GM19397 (cell line): ENCODE results near the gene DLG4.
"Not testable (repeated sequence)": the region's sequence is repeated elsewhere in the genome, so short reads cannot be mapped to it uniquely, and the experiment has no call there.

Source experiments
- ATAC-seq: cut with Tn5 transposase; IDR thresholded peaks from one replicate; pipeline ENCODE4 v1.9.1; 2021; ENCODE audit warnings: mild to moderate bottlenecking, moderate library complexity; ENCODE audit not compliant: unreplicated experiment

DLG4 gene

DNA sequence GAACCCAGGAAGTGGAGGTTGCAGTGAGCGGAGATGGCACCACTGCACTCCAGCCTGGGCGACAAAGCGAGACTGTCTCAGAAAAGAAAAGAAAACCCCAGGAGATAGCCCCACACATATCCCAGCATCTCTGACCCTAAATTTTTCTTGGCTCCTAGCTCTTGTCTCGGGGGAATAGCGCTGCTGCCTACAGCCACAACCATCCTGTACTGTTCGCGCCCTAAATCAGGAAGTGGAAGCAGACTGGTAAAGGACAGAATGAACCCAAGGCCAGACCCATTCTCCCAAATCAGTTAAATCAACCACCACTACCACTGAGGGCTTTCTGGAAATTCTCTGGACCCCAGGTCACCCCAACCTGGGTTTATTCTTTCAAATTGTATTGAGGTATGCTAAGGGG, 30.2 kb upstream of the DLG4 start:
- ATAC-seq: no peak

DNA sequence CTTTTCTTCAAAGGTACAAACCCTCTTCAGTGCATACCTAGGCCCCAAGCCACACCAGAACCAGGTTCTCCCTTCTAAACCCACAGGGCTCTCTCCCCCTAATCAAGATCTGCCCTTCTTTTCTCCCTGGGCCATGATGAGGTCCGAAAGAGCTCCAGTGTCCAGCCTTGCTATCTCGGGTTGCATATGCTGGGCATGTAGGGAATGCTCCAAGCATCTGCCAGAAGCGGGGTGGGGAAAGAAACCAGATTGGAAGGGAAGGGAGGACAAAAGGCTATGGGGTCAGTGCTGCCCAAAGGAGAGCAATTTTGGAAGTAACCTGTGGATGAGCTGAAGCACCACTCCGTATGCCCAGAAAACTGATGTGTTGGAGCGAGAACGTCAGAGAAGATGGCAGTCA, 29.6 kb upstream of the DLG4 start:
- no peak for ATAC-seq

DNA sequence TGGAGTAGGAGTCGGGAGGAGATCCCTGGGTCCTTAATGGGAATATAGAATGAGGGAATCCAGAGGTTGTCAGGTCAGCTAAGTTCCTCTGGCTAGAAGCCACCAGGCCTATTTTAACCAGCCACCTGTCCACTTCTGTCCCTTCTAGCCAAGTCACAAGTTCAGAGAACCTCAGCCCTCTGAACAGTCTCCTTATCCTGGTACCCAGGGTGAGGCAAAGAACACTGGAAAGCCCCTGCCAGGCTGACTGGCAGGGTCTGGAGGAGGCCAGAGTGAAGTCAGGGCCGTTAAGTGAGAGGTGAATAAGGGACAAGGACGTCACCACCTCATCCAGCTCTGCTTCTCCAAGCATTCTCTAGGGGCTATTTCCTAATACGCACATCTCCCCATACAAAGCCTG, 29.2 kb upstream of the DLG4 start:
- ATAC-seq: no peak

- ATAC-seq: no peak
Observed at GRCh38 chr17:7246779-7247178, 27.1 kb upstream of the DLG4 start.

DNA sequence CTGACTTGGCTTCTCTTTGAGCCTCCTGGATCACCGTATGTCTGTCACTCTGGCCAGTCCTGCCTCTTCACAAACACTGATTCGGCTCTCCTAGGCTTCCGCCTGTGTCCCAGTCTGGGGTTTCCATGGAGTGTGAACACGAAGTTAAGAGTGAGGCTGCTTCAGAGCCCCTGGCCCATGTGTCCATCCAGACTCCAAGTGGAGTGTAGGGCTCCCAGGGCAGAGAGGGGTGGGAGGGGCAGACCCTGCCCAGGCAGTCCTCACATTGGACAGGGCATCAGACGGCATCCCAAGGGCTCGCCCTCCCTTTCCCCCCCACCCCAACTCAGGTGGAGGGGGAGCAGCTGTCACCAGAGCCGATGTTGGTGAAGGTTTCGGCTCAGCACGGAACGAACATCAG, 24.2 kb upstream of the DLG4 start:
- ATAC-seq: not testable (repeated sequence)

GRCh38 chr17:7243453-7243729, 23.8 kb upstream of the DLG4 start:
- ATAC-seq: no peak

DNA sequence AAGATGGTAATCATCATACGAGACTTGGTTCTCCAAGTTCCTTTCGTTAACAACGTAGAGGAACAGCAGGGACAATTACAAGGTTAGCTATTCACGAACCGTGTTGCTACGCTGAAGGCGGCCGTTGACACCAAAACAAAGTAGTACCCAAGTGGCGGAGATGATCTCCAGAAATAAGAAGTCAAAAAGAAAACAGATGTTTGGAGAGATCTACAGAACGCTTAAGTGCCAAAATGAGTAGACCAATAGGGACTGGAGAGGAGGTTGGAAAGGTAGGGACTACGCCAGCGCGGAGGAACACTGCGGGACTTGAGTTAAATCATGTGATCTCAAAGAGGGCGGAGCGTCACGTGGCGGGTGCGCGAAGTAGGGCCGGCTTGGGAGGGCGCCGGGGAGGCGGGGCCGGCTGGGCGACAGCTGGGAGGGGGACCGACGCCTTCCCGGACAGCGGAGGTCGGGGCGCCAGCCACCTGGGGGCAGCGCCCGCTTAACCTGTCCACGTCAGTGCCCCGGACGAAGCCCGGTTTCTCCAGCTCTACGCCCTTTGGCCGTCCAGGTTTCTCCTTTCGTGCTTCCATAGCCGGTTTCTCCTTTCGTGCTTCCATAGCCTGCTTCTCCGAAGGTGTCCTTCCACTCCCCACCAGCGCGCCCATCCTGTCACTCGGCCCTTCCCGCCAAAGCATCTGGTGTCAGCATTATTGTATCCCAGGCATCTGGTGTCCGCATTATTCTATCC, 23.2 kb upstream of the DLG4 start:
- peak; percentile 42 for ATAC-seq

GRCh38 chr17:7241783-7242716, 22.4 kb upstream of the DLG4 start, which contains the start of gene GABARAP:
Gene GABARAP, minus strand, starts transcription at chr17:7242449. Its CDS starts 119 bp downstream, at chr17:7242330.
- peak; percentile 29 for ATAC-seq

DNA sequence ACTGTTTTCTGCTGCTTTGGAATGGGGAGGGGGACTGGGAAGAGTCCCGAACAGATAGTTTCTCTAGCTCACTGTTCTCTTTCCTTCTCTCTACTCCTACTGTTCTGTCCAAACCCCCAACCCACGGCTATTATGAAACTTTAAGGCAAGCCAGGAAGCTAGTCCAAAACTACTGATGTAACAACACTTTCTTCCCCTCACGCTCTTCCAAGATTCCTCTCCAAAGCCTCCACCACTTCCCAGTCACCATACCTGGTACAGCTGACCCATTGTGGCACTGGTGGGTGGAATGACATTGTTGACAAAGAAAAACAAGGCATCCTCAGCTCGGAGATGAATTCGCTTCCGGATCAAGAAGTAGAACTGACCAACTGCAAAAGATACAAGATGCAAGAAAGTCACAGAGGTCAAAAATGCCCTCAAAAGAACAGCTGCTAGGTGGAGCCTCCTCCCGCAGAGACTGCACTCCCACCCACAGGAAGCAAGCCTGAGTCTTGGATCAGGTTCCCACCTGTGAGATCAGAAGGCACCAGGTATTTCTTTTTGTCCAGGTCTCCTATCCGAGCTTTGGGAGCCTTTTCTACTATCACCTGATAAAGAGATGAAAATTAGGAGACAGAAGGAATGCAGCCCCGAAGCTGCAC, 21.6 kb upstream of the DLG4 start:
- ATAC-seq: no peak

DNA sequence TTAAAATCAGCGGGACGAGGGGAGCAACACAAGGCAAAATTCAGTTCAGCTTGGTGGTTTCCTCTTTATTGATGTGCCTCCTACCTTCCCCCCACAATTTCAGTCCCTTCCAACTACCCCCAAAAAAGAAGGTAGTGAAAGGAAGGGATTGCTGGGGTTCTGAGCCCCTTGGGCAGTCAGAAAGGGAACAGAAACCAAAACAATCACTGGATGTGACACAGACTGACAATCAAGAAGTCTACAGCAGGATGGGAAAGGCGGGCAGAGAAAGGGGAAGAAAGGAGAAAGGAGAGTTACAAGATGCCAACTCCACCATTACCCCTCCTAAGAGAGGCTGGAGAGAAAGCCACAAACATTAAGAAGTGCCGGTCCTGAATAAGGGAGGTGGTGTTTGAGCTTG, 20.7 kb upstream of the DLG4 start:
- no peak for ATAC-seq

DNA sequence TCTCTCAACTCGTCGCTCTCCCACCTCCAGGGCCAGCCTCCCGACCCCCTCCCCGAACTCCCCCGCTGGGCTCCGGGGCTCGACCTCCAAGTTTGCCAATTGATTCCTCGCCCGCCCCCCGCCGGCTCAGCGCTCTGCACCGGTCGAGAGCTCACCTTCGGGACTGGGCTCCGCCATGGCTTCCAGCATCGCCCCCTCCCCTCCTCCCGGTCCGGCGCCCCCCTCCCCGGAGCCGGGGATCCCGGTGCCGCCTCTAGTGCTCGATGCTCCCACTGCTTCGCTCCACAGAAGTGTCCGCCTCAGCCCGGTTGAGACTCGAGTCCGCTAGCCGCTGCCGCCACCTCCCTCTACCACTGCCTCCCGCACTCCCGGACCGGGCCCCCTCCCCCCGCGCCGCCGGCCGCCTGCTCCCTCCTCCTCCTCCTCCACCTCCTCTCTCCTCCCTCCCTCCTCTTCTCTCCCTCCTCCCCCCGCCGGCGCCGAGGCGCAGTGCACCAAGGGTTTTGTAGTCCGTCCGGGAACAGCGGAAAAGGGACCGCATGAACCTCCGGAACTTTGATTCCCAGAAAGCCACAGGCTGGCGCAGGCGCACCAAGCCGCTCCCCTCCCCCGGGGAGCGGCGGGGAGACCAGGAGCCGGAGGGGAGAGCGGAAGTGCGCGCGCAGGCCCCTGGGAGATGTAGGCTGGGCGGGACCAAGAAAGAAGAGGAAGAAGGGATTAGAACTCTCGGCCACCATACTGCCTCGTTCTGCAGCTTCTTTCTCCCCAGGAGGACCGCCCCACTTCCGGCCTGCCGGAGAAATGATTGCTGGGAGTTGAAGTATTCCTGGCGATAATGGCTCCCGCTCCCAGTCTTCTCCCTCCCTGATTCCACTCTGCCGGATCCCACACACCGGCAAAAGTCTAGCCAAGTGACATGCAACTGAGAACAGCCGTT, 19.7 kb upstream of the DLG4 start, which contains the start of gene PHF23:
Gene PHF23 (minus strand): TSS at position 367 of the 937 bp plus-strand sequence. CDS start 178 bp downstream, at position 189.
- ATAC-seq: peak; percentile 55

DNA sequence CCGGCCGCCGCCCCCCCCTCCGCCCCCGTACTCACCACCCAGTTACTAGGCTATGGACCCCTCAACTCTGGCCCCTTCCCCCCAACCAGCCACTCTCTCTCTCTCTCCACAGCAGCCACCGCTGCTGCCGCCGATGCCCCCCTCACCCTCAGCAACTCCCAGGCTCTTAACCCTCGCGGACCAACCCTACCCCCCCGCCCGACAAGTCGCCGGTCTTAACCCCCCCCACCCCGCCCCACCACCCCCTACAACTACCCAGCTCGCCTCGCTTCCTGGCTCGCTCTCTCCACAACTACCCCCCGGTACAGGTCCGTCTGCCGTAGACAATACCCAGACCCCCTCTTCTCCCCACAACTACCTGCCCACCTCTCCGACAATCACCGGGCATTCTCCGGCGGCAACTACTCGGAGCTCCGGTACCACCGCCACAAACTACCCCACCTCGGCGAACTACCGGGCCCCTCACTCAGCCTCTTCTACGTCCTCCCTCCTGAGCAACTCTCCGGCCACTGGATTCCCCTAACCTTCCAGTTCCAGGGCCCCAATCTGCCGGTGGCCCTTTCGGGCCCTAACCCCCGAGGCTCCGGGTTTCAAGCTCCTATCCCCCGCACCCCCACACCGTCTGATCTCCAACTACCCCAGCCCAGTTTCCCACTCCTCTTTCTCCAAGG, 18.9 kb upstream of the DLG4 start:
- ATAC-seq: no peak

GRCh38 chr17:7237761-7238419, 18.3 kb upstream of the DLG4 start:
- no peak for ATAC-seq

GRCh38 chr17:7237266-7237760, 17.7 kb upstream of the DLG4 start:
- no peak for ATAC-seq

DNA sequence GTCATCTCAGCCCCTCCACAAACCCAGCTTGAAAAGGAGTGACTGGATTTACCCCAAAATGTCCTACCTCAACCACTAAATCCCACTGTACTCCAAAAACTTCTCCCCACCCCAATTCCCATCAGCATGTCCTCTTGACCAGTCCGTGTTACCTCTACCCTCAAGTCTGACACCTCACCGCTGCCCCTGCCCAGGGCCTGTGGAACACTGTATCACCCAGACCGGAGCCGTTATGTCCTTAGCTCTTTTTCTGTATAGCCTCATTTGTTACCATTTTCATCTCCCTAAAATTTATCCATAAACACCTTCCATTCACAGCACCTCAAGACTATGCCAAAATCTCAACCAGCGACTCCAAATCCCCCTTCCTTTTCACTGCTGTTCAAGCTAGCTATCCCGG, 17.2 kb upstream of the DLG4 start:
- ATAC-seq: no peak

DNA sequence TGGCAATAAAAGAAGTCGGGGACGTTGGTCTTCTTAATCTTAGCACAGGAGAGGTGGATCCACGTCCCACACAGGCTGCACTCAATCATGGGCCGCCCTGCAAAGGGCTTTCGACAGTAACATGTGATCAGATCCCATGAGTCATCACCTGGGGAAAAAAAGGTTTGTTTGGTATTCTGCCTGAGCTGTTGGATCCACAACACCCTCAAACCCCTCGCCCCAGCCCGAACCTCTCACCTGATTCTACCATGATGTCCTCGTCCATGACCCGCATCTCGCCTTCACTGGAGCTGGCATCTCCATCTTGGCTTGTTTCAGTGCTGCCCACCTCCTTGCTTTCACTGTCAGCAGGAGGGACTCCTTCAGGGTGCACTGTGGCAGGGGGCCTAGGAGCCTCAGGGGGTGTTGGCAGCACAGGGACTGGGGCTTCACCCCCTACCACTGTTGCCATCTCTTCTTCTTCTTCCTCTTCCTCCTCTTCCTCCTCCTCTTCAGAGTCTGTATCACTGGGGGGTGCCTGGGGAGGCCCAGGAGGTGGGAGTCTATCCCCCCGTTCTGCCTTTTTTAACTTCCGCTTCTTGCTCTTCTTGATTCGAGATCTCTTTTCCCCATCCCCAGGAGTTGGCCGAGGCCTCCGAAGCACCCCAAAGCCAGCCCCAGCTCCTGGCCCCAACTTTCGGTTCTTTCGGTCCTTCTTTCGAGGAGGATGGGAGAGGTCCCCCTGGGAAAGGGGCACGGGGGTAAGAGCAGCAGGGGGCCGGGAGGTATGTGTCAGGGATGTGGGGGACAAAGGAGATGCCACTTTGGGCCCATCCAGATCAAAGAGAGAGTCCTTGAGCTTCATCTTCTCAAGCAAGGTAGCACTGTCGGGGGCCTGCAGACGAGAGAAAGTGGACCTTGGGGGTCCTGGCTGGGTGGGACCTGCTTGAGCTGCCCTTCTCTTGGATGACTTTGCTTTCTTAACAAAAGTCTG, 16.3 kb upstream of the DLG4 start:
- no peak for ATAC-seq

GRCh38 chr17:7234083-7234951, 14.7 kb upstream of the DLG4 start, which contains the start of gene DVL2:
Gene DVL2, minus strand, starts transcription at chr17:7234517. Its CDS starts 255 bp downstream, at chr17:7234262.
- peak; percentile 66 for ATAC-seq
